Hepatocyte (in vitro differentiated cells): ENCODE measurements around the gene DGCR8. TPM values are rescaled to one million over a fixed set of nuclear protein-coding genes. Genes with fewer than 3 reads are reported as not detected.

Source experiments
- DNase-seq: peaks from one replicate; pipeline ENCODE4 v3.0.0-alpha.2; 2016; ENCODE audit warnings: low spot score
- H2AFZ ChIP-seq: fragments of 200-600 bp; sonication (generic); 2 replicates; pipeline ENCODE4 v1.6.0; 2016; ENCODE audit warnings: antibody characterized with exemption, mild to moderate bottlenecking
- H3K27ac ChIP-seq: fragments of 200-600 bp; sonication (generic); 2 replicates; pipeline ENCODE4 v1.5.1; 2016; ENCODE audit warnings: mild to moderate bottlenecking
- H3K27me3 ChIP-seq: fragments of 200-600 bp; sonication (generic); 2 replicates; pipeline ENCODE4 v1.6.1; 2016
- H3K36me3 ChIP-seq: fragments of 200-600 bp; sonication (generic); replicated peaks from 2 replicates; pipeline ENCODE4 v1.5.1; 2016; ENCODE audit warnings: low read depth; ENCODE audit not compliant: insufficient read depth
- H3K4me1 ChIP-seq: fragments of 200-600 bp; sonication (generic); 2 replicates; pipeline ENCODE4 v1.5.1; 2016; ENCODE audit warnings: mild to moderate bottlenecking, moderate library complexity; ENCODE audit not compliant: insufficient read depth
- H3K4me2 ChIP-seq: fragments of 200-600 bp; sonication (generic); 2 replicates; pipeline ENCODE4 v1.6.0; 2016
- H3K4me3 ChIP-seq: fragments of 200-600 bp; sonication (generic); 2 replicates; pipeline ENCODE4 v1.5.1; 2016; ENCODE audit warnings: mild to moderate bottlenecking
- H3K79me2 ChIP-seq: fragments of 200-600 bp; sonication (generic); 2 replicates; pipeline ENCODE4 v1.6.0; 2017; ENCODE audit warnings: mild to moderate bottlenecking
- H3K9me2 ChIP-seq: fragments of 200-600 bp; sonication (generic); replicated peaks from 2 replicates; pipeline ENCODE4 v1.6.0; 2017; ENCODE audit warnings: mild to moderate bottlenecking; ENCODE audit not compliant: insufficient read depth
- H3K9me3 ChIP-seq: fragments of 200-600 bp; sonication (generic); 2 replicates; pipeline ENCODE4 v1.5.1; 2016; ENCODE audit warnings: low read depth, mild to moderate bottlenecking
- H4K20me1 ChIP-seq: fragments of 200-600 bp; sonication (generic); 2 replicates; pipeline ENCODE4 v1.6.0; 2016; ENCODE audit warnings: mild to moderate bottlenecking; ENCODE audit not compliant: insufficient read depth, poor library complexity, severe bottlenecking
- CTCF ChIP-seq: fragments of 200-600 bp; sonication (generic); IDR thresholded peaks from 2 replicates; pipeline ENCODE4 v1.5.1; 2016; ENCODE audit warnings: antibody characterized with exemption, mild to moderate bottlenecking; ENCODE audit not compliant: poor library complexity
- EZH2 ChIP-seq: fragments of 200-600 bp; sonication (generic); IDR thresholded peaks from 2 replicates; pipeline ENCODE4 v1.6.1; 2016; ENCODE audit warnings: antibody characterized with exemption, mild to moderate bottlenecking, borderline replicate concordance
- EZH2phosphoT487 ChIP-seq: fragments of 200-600 bp; sonication (generic); IDR thresholded peaks from one replicate; pipeline ENCODE4 v1.6.1; 2018; ENCODE audit warnings: antibody characterized with exemption, mild to moderate bottlenecking, low read depth, moderate library complexity; ENCODE audit not compliant: unreplicated experiment, severe bottlenecking
- WGBS: methylation state at CpG from one replicate; pipeline ENCODE4 v1.1.6; 2016; ENCODE audit warnings: low lambda C conversion rate; ENCODE audit errors: missing lambda C conversion rate; 5-methylcytosine and 5-hydroxymethylcytosine counted together
- polyA plus RNA-seq: library from polyadenylated mRNA; unstranded; fragments of >200 nt; fragmentation: Nextera tagmentation; extraction: Ambion mirVana; gene quantifications from 2 replicates; pipeline ENCODE4 v1.2.1, GENCODE V29; 2016
- total RNA-seq: library from RNA; depleted of rRNA; stranded (reverse); fragments of >200 nt; gene quantifications from 2 replicates; pipeline ENCODE4 v1.2.3, GENCODE V29; 2014

DGCR8 gene
- total and polyA plus RNA-seq, 2 experiments from 2014 or later = 10.8 to 18.3 TPM

GRCh38 chr22:20102203-20102780 is 22.3 kb downstream of the DGCR8 start:
- TF ChIP-seq EZH2phosphoT487 (no peak), EZH2 (no peak), CTCF (no peak)
- H3K79me2 ChIP-seq = peaks cover 20% of the 10 kb centered on the region
- 92% methylated on average over 12 of the region's 12 CpGs for WGBS
- H3K4me1 ChIP-seq = no peaks in the 10 kb centered on the region
- H3K27me3 ChIP-seq = no peaks in the 10 kb centered on the region
- H4K20me1 ChIP-seq = no peaks in the 10 kb centered on the region
- H3K9me2 ChIP-seq = no peaks in the 10 kb centered on the region
- no peak overlapping the region for H3K4me3 ChIP-seq
- H3K36me3 ChIP-seq = no peaks in the 10 kb centered on the region
- no peak overlapping the region for H3K27ac ChIP-seq
- H3K9me3 ChIP-seq = no peaks in the 10 kb centered on the region
- no peak overlapping the region for H2AFZ ChIP-seq
- no peak overlapping the region for H3K4me2 ChIP-seq
- no peak for DNase-seq

- H3K4me3 ChIP-seq = no peak overlapping the region
- H4K20me1 ChIP-seq = no peaks in the 10 kb centered on the region
- no peaks in the 10 kb centered on the region for H3K9me3 ChIP-seq
- H3K9me2 ChIP-seq = no peaks in the 10 kb centered on the region
- no peaks in the 10 kb centered on the region for H3K4me1 ChIP-seq
- 100% methylated on average over 7 of the region's 7 CpGs for WGBS
- TF ChIP-seq EZH2phosphoT487 = no peak
- no peak for TF ChIP-seq CTCF
- no peak for TF ChIP-seq EZH2
- no peak overlapping the region for H2AFZ ChIP-seq
- no peak overlapping the region for H3K27ac ChIP-seq
- peaks cover 10% of the 10 kb centered on the region for H3K79me2 ChIP-seq
- DNase-seq = no peak
- H3K4me2 ChIP-seq = no peak overlapping the region
- H3K27me3 ChIP-seq = no peaks in the 10 kb centered on the region
- H3K36me3 ChIP-seq = no peaks in the 10 kb centered on the region
Observed at GRCh38 chr22:20105456-20106204, 25.6 kb downstream of the DGCR8 start.

- TF ChIP-seq EZH2phosphoT487 (no peak), CTCF (no peak), EZH2 (no peak)
- no peaks in the 10 kb centered on the region for H3K27me3 ChIP-seq
- no peaks in the 10 kb centered on the region for H4K20me1 ChIP-seq
- no peak overlapping the region for H3K27ac ChIP-seq
- H3K9me3 ChIP-seq = no peaks in the 10 kb centered on the region
- no peak for DNase-seq
- peaks cover 10% of the 10 kb centered on the region for H3K79me2 ChIP-seq
- WGBS = 96% methylated on average over 20 of the region's 20 CpGs
- H3K4me1 ChIP-seq = no peaks in the 10 kb centered on the region
- no peaks in the 10 kb centered on the region for H3K9me2 ChIP-seq
- H3K4me2 ChIP-seq = no peak overlapping the region
- H2AFZ ChIP-seq = no peak overlapping the region
- H3K4me3 ChIP-seq = no peak overlapping the region
- H3K36me3 ChIP-seq = no peaks in the 10 kb centered on the region
Observed at GRCh38 chr22:20106205-20106848, 26.3 kb downstream of the DGCR8 start.
